Inflammatory macrophage treated with lipopolysaccharide for 4 hours (primary cell): ENCODE results near the gene SLC9A3.
A peak's percentile ranks its signal among the peaks of the same experiment; 100 is the strongest.

Source experiments
- DNase-seq: peaks from one replicate; pipeline ENCODE4 v3.0.0-alpha.2; 2020

Gene SLC9A3

GRCh38 chr5:554284-554988 is 30.2 kb upstream of the SLC9A3 start:
- no peak for DNase-seq

GRCh38 chr5:553874-554273 is 29.6 kb upstream of the SLC9A3 start:
- no peak for DNase-seq

- DNase-seq, result no peak
These were observed 27.2 kb upstream of the SLC9A3 start for GRCh38 chr5:551406-551805.

GRCh38 chr5:549229-549628 is 25.0 kb upstream of the SLC9A3 start:
- no peak for DNase-seq

GRCh38 chr5:548256-548655 is 24.0 kb upstream of the SLC9A3 start:
- DNase-seq, result peak; percentile 93

- DNase-seq, result no peak
These were observed 23.1 kb upstream of the SLC9A3 start for GRCh38 chr5:547086-547924.

- DNase-seq, result no peak
These were observed 22.2 kb upstream of the SLC9A3 start for GRCh38 chr5:546376-546908.

GRCh38 chr5:545641-546375 is 21.6 kb upstream of the SLC9A3 start:
- DNase-seq, result no peak

- no peak for DNase-seq
These were observed 20.6 kb upstream of the SLC9A3 start for GRCh38 chr5:544675-545355.

- DNase-seq, result peak; percentile 96
These were observed 19.8 kb upstream of the SLC9A3 start for GRCh38 chr5:543755-544674.

- DNase-seq, result no peak
These were observed 19.1 kb upstream of the SLC9A3 start for GRCh38 chr5:543351-543750.

GRCh38 chr5:542319-543311 is 18.4 kb upstream of the SLC9A3 start:
- DNase-seq, result no peak

- no peak for DNase-seq
These were observed 17.5 kb upstream of the SLC9A3 start for GRCh38 chr5:541539-542318.

- DNase-seq, result no peak
These were observed 16.8 kb upstream of the SLC9A3 start for GRCh38 chr5:540906-541538.

GRCh38 chr5:540071-540905 is 16.0 kb upstream of the SLC9A3 start:
- DNase-seq, result no peak

GRCh38 chr5:539469-540070 is 15.3 kb upstream of the SLC9A3 start:
- DNase-seq, result no peak

GRCh38 chr5:538801-539468 is 14.7 kb upstream of the SLC9A3 start:
- no peak for DNase-seq
